Activated CD4-positive, CD25-positive, alpha-beta regulatory T cell treated with anti-CD3 and anti-CD28 coated beads, Interleukin-2, amount 50 U/mL, for 24 hours (primary cell): Measurements from ENCODE around the gene ARSG.
"Not testable (repeated sequence)": the region's sequence is repeated elsewhere in the genome, so short reads cannot be mapped to it uniquely, and the experiment has no call there.

Experiments
- ATAC-seq, 2 donors: fragments of 150-1000 bp; cut with Tn5 transposase; one replicate each; pipeline ENCODE4 v1.10.0; 2021; ENCODE audit warnings: mild to moderate bottlenecking in 1 of 2, moderate library complexity in 1 of 2

ARSG gene

GRCh38 chr17:68290955-68291835, at the start of gene ARSG, which contains the start of gene SLC16A6:
ARSG (plus strand) TSS chr17:68291495; CDS start chr17:68307494, 15,999 bp downstream.
SLC16A6 (minus strand) TSS chr17:68291127; CDS start chr17:68278320, 12,807 bp downstream.
- peak; percentile 71 to 72 for ATAC-seq

DNA sequence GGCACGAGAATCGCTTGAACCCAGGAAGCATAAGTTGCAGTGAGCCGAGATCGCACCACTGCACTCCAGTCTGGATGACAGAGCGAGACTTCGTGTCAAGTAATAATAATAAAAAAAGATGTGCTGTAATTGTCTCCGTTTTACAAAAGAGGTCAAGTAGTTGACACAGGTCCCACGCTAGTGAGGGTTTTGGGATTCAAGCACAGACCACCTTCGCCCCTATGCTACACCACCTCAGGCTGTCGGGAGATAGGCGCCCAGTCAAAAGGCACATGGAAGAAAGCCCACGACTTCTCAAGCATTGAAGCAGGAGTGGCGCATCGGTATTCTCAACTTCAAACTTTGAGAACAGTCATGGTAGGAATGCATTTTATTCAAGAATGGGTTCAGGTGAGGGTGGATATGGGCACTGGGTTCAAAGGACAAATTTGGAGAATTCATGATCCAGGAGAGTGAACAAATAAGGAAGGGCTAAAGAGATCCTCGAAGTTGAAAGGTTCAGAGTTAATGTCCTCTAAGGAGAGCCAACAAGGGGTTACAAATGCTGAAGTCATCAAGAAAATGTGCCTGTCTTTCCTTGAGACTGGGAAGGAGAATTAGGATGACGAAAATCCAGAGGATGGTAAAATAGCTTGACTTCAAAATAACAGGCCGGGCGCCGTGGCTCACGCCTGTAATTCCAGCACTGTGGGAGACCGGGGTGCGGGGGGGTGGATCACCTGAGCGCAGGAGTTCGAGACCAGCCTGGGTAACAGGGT, 44.8 kb upstream of the ARSG start:
- ATAC-seq: no peak

DNA sequence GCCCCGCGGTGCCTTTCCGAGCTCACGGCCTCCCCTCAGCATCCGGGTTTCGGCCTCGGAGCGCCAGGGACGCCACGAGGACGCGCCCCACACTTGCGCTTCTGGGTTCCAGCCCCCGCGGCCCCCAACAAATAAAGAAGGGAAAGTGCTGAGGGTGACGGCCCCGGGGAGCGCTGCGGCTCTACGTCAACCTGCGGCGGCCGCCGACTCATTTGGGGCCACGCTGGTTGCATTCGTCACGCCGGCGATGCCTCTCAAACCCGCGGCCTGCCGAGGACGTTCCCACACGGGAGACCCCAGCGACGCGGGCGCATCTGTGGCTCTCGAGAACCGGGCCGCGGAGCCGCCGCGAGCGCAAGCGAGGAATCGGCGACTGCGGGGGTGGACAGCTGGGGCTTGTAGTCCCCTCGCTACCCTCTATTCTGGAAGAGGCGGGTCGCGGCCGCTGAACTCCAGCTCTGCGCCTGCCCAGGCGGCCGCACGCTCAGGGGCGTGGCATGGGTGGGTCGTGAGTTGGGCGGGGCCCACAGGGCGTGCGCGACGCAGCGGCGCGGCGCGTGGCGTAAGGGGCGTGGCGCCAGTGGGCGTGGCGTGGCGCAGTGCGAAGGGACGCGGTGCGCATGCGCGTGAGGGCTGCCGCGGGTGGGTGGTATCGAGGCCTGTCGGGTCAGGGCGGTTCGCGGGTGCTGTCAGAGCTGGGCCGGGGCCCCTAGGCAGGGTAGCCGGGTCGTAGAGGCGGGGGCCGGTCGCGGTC, 43.7 kb upstream of the ARSG start, which contains the start of gene AMZ2:
TSS of gene AMZ2 (plus strand) at position 599 of the 754 bp plus-strand sequence. CDS start 2,145 bp downstream, outside the sequence.
- peak; percentile 73 to 77 for ATAC-seq

DNA sequence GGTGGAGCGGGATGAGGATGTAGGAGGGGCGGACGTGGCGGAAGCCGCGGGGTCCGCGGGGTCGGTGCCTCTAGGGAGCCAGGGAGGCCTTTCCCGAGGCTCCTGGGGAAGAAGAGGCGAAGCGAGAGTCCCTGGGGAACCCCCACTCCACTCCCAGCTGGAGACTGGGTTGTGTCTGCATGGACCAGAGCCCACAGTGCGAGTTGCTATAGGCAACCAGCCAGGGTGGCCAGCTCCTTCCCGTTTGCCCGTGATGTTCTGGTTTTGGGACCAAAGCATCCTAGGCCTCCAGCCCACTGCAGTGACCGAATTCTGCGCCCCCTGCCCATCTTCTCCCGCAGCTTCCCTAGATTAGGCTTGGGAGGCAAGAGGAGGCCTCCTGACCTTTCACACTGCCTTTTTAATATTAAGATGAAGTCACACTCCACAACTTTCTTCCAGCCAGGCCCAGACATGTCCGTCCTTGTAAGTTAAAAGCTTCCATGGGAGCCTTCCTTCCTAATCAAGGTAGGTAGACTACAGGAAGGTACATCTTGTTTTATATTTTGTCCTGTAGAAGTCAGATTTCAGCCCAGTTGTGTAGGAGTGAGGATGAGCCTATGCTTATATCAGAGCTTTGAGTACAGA, 43.0 kb upstream of the ARSG start:
- peak; percentile 12 to 15 for ATAC-seq

GRCh38 chr17:68248891-68249290, 42.4 kb upstream of the ARSG start:
- ATAC-seq: peak; percentile 40 to 44

- no peak for ATAC-seq
Observed at GRCh38 chr17:68249354-68249765, 41.9 kb upstream of the ARSG start.

- peak in 1 of 2 donors; percentile 6 for ATAC-seq
Observed at GRCh38 chr17:68253426-68253825, 37.9 kb upstream of the ARSG start.

DNA sequence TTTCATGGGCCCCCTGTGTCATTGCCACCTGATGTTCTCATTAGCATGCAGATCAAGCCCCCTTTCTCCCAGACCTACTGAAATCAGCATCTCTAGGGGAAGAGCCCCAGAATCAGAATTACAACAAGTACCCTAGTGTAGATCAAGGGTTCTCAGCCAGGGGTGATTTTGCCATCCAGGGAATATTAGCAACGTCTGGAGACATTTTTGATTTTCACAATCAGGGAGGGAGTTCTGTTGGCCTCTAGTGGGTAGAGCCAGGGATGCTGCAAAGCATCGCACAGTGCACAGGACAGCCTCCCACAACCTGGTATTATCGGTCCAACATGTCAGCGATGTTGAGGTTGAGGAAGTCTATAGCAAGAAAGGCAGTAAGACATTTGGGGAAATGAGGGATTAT, 36.1 kb upstream of the ARSG start:
- no peak for ATAC-seq

- peak; percentile 67 to 77 for ATAC-seq
Observed at GRCh38 chr17:68255731-68256538, 35.4 kb upstream of the ARSG start.

DNA sequence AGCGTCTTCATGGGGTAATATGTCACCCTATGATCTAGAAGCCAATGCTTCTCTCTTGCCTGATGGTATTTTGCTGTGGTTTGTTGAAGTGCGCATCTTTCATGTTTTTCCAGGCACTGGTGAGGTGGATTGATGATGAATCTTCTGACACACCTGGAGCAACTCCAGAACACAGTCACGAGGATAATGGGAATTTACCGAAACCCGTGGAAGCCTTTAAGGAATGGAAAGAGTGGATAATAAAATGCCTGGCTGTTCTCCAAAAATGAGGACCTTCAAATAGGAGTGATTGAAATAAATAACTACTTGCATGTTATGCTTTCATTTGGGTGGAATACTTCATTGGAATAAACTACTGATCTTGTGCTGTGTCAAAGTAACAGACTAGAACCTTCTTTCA, 34.6 kb upstream of the ARSG start:
- not testable (repeated sequence) for ATAC-seq

DNA sequence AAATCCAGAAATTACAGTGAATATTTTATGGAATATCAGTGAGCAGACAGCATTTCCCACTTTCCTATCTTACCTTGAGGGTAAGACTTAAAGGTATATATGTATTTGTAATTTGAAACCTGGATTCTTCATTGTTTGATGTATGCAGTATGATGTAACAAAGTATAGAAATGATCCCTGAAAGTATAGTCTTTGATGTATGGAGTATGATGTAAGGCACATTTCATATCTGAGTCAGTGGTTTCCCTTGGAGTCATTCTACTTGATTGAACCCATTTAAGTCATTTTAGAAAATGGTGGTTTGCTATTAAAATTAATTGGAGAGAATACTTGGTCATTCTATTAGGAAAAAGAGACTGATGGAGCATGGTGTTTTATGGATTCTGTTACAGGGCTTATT, 33.4 kb upstream of the ARSG start:
- peak; percentile 23 to 46 for ATAC-seq

DNA sequence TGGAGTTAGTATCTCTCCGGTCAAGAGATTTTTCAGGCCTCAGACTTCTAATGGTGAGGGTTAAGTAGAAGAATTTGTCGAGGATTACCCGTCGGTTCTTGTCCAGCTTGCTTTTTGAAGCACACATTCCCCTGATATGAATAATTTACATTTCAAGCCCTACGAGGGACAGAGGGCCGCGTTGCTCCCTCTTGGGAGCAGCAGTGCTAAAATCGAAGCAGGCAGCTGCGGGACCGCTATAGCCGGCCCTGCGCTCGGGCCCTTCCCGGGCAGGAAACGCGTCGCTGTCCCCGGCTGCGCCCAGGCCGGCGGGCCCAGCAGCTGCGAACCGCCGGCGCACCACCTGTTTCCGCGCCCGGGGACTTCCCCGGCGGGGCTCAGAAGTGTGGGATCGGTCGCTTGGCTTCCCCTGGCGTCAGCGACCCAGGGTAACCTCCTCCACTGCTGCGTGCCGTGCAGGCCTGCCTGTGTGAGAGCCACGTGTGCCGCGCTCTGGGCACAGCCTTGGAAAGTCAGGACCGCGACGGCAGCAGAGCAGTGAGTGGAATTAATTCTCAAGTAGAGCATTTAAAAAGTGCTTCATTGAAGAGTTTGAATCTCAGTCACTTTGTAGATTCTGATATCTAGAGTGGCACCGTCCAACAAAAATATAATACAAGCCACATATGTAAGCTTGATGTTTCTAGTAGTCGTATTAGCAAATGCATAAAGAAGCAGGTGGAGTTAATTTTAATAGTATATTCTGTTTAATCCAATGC, 32.2 kb upstream of the ARSG start:
- peak; percentile 82 to 88 for ATAC-seq

DNA sequence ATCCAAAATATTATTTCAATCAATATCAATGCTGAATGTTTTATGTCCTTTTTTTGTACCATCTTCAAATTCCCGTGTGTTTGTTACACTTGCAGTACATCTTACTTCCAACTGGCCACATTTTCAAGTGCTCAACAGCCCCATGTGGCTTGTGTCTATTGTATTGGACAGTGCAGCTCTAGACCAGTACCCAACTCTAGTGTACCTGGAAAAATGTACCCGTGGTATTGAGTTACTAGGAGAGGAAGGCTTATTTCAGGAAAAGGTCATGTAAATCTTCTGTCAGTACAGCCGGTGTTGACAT, 31.7 kb upstream of the ARSG start:
- not testable (repeated sequence) for ATAC-seq

DNA sequence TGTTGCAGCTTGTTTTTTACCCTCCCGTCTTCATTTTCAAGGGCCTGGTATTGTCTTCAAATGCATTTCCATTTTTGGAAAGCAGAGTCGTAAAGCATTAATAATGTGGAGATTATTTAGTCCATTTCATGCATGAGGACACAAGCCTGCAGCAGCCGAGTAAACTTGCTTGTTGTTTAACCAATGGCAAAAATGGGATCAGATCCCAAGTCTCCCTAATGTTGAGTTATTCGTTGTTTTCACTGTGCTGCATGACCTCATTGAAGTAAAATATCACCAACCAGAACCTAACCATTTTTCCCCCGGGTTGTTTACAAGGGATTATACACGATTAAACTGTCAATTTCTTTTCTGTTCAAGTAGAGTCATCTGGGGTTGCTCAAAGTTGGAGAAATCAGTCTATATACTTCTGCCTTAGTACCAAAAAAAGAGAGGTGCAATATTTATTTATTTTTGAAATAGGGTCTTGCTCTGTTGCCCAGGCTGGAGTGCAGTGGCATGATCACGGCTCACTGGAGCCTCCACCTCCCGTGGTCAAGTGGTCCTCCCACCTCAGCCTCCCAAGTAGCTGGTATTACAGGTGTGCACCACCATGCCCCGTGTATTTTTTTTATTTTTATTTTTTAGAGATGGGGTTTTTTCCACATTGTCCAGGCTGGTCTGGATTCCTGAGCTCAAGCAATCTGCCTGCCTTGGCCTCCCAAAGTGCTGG, 31.1 kb upstream of the ARSG start:
- ATAC-seq: no peak

- ATAC-seq: not testable (repeated sequence)
Observed at GRCh38 chr17:68262467-68262866, 28.8 kb upstream of the ARSG start.

DNA sequence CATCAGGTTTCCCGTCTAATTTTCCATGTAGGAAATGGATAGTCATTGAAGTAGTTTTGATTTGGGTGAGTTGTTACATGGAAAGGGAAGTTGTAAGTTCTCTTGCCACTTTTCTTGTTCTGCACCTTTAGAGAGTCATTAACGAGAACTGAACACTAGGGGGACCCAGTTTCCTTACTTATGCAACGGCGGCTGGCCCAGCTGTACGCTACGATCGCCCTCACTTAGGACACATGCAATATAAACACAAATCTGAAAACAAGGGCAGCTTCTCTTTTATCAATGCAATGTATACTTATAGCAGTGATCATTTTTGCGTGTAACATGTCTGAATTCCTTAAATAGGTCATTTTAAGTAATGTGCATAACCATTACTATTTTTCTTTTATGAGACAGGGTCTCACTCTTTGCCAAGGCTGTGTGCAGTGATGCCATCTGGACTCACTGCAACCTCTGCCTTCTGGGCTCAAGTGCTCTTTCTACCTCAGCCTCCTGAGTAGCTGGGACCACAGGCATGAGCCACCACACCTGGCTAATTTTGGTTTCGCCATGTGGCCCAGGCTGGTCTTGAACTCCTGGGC, 28.1 kb upstream of the ARSG start:
- peak; percentile 35 to 39 for ATAC-seq

DNA sequence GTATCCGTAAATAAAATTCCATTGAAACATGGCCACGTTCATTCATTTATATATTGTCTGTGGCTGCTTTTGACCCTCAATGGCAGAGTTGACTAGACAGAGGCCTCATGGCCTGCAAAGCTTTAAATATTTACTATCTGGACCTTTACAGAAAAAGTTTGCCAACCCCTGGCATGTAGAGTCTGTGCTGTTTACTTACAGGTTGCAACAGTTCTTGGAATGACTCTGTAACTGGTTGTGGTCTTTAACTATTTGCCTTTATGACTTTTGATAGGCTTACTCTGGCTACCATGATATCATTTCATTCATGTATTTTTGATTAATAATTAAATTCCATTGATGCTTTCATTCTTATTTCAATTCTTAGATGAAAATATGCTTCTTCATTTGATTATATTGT, 25.5 kb upstream of the ARSG start:
- not testable (repeated sequence) for ATAC-seq

DNA sequence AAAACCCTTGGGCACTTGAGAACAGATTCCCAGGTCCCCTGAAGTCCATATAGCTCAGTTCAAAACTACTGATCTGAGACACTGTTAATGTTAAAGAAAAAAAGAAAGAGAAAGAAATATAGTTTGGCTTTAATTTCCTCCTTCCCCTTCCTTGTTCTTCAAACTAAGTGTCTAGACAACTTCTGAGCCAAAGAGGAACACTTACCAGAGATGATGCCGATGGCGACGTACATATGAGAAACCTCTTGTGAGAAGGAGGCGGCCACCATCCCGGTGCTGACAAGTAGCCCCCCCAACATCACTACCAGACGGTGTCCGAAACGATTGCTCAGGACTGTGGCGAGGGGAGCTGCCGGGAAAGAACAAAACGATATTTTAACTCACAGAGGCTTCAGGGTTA, 17.6 kb upstream of the ARSG start:
- ATAC-seq: no peak

DNA sequence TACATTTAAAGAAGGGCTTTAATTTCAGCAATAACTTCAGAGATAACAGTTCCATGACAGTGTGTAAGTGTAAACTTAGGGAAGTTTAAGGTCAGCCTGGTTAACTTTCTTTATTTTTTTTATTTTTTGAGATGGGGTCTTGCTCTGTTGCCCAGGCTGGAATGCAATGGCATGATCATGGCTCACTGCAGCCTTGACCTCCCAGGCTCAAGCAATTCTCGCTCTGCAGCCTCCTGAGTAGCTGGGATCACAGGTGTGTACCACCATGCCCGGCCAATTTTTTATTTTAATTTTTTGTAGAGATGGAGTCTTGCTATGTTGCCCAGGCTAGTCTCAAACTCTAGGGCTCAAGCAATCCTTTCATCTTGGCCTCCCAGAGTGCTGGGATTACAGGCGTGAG, 15.0 kb upstream of the ARSG start:
- ATAC-seq: not testable (repeated sequence)

DNA sequence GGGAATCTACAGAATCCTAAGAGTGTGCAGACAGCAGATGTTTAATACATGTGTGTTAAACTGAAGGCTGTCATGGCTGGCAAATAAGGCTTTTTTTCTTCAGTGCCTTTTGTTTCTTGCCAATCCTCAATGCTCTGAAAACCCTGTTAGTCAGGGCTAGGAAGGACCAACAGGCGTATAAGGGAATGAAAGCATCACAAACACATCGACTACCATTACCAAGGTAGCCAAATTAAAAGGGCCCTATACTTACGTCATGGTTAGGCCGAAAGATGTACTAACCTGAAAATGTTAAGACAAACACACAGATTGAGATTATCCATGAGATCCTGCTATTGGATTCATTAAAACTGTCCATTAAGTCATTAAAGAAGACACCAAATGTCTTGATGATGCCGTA, 13.5 kb upstream of the ARSG start:
- ATAC-seq: no peak
